GM19463 (cell line): Measurements from ENCODE around the gene TESK1.
"Not testable (repeated sequence)": the region's sequence is repeated elsewhere in the genome, so short reads cannot be mapped to it uniquely, and the experiment has no call there.

Experiments
- ATAC-seq: cut with Tn5 transposase; IDR thresholded peaks from one replicate; pipeline ENCODE4 v1.9.1; 2021; ENCODE audit warnings: mild to moderate bottlenecking, moderate library complexity; ENCODE audit not compliant: unreplicated experiment

TESK1 gene

DNA sequence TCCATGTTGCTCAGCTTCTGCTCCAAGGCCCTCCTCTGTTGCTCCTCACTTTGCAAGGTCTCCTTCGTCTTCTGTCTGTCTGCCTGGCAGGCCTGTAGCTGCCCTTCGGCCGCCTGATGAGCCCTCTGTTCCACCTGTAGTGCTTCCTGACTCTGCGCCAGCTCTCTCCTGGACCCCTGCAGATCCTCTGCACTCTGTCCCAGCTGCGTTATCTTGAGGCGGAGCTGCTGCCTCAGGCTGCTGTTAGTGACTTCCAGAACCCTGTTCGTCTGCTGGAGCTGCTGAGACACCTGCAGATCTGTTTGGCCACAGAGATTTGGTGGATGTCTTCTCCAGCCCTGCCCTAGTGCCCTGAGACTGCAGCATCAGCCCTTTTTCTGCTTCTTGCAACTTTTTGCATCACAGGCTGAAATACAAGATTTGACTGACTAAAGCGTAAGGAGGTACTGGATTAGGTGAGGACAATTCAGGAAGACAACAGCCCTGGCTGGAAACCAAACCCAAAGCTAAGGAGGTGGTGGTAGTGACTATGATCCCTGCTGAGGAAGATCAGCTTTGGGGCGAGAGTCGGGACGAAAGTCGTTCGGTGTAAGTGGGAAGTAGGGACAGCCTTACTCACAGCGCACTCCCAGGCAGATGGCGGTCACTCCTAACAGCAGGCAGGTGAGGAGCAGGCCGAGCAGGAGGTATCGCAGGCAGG is 11.1 kb downstream of the TESK1 start:
- ATAC-seq, result no peak

DNA sequence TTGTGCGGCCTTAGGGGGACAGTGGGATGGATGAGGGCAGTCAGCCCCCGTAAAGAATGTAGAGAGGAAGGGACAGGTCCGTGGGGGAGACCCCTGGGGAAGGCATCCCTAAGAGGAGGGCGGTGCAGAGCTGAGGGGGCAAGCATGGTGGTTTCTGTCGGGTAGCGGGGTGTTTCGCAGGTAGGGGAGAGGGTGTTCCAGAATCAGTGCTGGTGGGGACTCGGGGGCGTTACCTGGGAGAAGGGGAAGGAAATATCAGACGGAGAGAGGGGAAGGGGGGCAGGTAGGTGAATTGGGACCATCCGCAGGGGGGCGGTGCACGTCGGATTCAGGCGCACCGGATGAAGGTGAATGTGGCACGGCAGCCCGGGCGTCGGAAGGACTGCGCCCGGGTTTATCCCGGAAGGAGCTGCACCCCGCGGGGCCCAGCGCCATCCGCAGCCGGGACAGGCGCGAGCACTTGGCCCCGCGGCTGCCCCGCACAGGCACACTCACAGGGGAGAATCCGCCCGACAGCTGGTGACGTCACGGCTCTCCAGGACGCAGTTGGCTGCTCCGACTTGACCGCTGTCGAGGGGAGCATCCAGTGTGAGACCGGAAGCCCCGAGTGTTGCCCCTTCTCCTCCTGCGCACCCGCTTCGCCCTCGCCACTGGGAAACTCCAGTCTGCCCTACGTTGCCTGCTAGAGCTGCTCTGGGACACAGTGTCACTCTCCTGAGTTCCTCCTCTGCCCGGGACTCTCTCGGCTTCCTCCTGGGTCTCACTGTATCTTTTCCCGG is 11.8 kb downstream of the TESK1 start:
- ATAC-seq, result peak; percentile 35

DNA sequence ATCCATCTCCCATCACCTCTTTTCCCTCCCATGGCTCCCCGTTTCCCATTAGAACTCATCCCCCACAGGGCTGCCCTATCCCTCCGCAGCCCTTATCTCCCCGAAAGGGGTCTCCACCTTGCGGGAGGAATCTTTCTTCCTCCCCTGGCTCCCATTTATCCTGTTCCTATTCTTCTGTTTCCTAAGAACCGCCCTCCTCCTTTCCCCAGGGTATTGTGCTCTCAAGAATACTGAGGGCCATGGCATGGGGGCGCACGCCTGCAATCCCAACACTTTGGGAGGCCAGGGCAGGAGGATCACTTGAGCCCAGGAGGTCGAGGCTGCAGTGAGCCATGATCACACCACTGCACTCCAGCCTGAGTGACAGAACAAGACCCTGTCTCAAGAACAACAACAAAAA is 12.5 kb downstream of the TESK1 start:
- ATAC-seq, result no peak

- no peak for ATAC-seq
Measured at GRCh38 chr9:35618325-35618727, 13.3 kb downstream of the TESK1 start, which contains the start of gene CD72. TSS of gene CD72 (minus strand) at chr9:35618413. CDS start at chr9:35618303, 110 bp downstream.

GRCh38 chr9:35618854-35619799 is 14.1 kb downstream of the TESK1 start:
- ATAC-seq, result peak; percentile 47

DNA sequence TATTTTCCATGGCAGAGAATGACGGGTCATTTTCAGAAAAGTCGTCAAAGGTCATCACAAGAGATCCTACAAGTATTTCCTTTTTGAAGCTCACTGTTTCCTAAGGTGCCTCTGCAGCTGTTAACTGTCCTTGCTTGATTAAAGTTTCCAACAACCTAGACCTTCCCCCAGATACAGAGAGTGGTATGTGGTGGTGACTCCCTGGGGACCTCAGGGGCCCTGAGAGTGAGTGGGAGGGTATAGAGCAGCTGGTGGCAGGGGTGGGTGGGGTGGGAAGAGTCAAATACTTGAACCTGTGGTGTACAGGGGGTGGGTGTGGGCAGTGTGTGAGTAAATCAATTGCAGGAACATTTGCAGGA is 14.7 kb downstream of the TESK1 start:
- peak; percentile 67 for ATAC-seq

- ATAC-seq, result no peak
Measured at GRCh38 chr9:35627575-35627974, 22.5 kb downstream of the TESK1 start.

GRCh38 chr9:35628389-35628991 is 23.4 kb downstream of the TESK1 start:
- no peak for ATAC-seq

DNA sequence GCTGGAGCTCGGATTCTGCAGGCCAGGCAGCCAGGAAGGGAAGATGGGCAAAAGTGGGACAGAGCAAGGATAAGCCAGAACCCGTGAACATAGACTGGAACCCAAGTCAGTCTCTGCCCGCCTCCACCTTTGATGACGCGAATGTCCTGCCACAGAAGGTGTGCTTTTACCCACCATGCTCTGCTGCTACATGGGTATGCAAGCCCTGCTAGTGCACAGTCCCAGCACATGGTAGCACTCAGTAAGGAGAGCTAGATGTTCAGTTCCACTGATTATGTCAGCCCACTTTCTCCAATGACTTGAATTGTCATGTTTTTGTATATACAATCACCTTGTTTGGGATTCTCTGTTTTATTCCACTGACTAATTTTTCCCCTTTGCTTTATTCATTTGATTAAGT is 24.5 kb downstream of the TESK1 start:
- no peak for ATAC-seq

DNA sequence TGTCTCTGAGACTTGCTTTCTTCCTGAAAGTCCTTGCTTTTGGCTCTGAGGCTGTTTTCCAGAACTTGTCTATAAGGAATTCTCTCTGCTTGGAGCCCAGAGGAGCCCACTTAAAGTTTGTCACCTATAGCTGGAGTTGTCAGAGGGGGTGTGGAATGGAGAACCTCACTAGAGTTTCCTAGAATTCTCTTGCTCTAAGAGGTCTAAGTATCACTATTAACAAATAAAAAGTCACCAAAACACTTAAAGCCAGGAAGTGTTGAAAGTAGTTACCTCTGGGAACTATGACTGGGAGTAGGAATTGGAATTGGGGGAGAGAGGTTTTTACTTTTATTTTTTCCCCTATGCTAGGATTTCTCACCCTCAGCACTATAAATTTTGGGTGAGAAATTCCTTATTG is 30.7 kb downstream of the TESK1 start:
- ATAC-seq, result no peak

- ATAC-seq, result no peak
Measured at GRCh38 chr9:35636135-35636876, 31.2 kb downstream of the TESK1 start.

DNA sequence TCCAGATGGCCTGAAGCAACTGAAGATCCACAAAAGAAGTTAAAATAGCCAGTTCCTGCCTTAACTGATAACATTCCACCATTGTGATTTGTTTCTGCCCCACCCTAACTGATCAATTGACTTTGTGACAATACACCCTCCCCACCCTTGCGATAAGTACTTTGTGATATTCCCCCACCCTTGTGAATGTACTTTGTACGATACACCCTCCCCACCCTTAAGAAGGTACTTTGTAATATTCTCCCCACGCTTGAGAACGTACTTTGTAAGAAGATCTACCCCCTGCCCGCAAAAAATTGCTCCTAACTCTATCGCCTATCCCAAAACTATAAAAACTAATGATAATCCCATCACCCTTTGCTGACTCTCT is 31.8 kb downstream of the TESK1 start:
- not testable (repeated sequence) for ATAC-seq

- not testable (repeated sequence) for ATAC-seq
Measured at GRCh38 chr9:35637427-35637955, 32.4 kb downstream of the TESK1 start.

GRCh38 chr9:35638751-35639150 is 33.7 kb downstream of the TESK1 start:
- not testable (repeated sequence) for ATAC-seq

DNA sequence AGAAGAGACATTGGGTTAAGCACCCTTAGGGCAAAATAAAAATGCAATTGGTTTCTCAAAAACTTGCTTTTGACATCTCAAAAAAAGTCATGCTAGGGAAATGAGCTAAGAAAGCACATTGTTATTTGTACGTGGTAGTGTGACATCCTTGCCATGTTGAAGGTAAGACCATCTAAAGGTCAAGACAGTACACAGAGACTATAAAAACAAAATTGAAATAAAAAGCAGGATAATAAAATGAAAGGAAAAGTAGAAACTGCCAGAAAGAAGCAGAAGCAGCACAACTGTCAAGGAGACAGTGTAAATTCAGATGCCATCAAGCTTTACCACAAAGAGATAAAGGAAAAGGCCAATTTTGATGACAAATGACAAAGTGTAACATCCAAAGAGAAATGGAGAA is 34.2 kb downstream of the TESK1 start:
- not testable (repeated sequence) for ATAC-seq

DNA sequence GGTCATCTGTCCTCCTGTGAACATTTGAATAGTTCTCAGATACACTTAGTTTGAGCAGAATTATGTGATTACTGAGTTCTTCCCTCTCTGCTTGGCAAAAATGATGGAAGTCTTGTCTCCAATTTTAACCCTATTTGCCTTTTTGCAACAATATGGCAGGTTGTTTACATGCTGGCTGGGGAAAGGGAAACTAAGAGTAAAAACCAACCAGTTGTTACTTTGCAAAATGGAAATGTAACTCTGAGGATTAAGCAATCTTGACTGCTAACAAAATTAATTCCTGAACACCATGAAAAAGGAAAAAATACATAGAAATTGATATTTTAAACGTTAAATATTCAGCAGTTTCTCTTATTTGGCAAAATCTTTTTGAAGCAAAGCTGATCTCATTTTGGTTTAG is 34.6 kb downstream of the TESK1 start:
- ATAC-seq, result no peak

- not testable (repeated sequence) for ATAC-seq
Measured at GRCh38 chr9:35640431-35640830, 35.4 kb downstream of the TESK1 start.

DNA sequence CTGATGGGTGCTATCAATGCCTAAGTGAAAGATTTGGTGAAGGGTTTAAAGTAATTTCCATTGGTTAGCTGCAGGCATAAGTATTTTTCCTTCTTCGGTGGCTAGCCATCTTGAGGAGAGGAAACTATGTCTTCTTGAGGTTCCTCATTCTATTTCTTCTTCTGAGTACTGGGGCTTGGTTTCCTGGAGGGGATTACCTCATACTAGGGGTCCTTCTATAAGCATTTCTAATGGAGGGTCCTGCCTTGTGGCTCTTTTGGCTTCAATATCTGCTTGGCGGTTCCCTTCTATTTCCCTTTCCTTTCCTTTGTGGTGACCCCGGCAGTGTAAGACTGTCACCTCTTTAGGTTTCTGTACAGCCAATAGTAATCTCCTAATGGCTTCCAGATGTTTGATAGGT is 36.4 kb downstream of the TESK1 start:
- ATAC-seq, result not testable (repeated sequence)

GRCh38 chr9:35643046-35643445 is 38.0 kb downstream of the TESK1 start:
- no peak for ATAC-seq

- ATAC-seq, result not testable (repeated sequence)
Measured at GRCh38 chr9:35645736-35646135, 40.7 kb downstream of the TESK1 start.
